GM23338 (cell line): ENCODE data around the gene MRPS5. TPM values are rescaled to one million over a fixed set of nuclear protein-coding genes. Genes with fewer than 3 reads are reported as not detected.

Experiments
- polyA plus RNA-seq: library from polyadenylated mRNA; unstranded; fragments of >200 nt; fragmentation: Nextera tagmentation; extraction: Ambion mirVana; gene quantifications from 2 replicates; pipeline ENCODE4 v1.2.1, GENCODE V29; 2016
- total RNA-seq: library from RNA; depleted of rRNA; stranded (reverse); fragments of >200 nt; shearing (Covaris generic); gene quantifications from 2 replicates; pipeline ENCODE4 v1.2.3, GENCODE V29; 2014; rRNA removed

The MRPS5 gene
- total and polyA plus RNA-seq, 2 experiments from 2014 or later = 51.9 to 79.0 TPM

Other genes with a start within 250 kb of the MRPS5 start
- 0.24 and 2.6 TPM in 2 replicates for gene MAL, start 96.1 kb downstream of the MRPS5 start, total RNA-seq
- gene MAL, start 96.1 kb downstream of the MRPS5 start, polyA plus RNA-seq = 0.31 TPM in 1 of 2 replicates, not detected in the other
- gene ZNF514, start 38.0 kb upstream of the MRPS5 start, total RNA-seq = 5.7 and 7.2 TPM in 2 replicates
- gene ZNF514, start 38.0 kb upstream of the MRPS5 start, polyA plus RNA-seq = 8.3 and 9.3 TPM in 2 replicates
- gene ZNF2, start 44.0 kb upstream of the MRPS5 start, total RNA-seq = 2.5 and 3.4 TPM in 2 replicates
- gene ZNF2, start 44.0 kb upstream of the MRPS5 start, polyA plus RNA-seq = 1.3 and 2.0 TPM in 2 replicates
- gene ZNF892, start 85.7 kb upstream of the MRPS5 start, total RNA-seq = 13.3 and 17.9 TPM in 2 replicates
- 2.2 and 2.7 TPM in 2 replicates for gene ZNF892, start 85.7 kb upstream of the MRPS5 start, polyA plus RNA-seq
- gene PROM2, start 152.6 kb upstream of the MRPS5 start, total RNA-seq = 2.2 TPM in 2 replicates
- gene PROM2, start 152.6 kb upstream of the MRPS5 start, polyA plus RNA-seq = 1.1 and 2.1 TPM in 2 replicates
- gene KCNIP3, start 175.5 kb upstream of the MRPS5 start, total RNA-seq = 0.83 and 2.6 TPM in 2 replicates
- gene KCNIP3, start 175.5 kb upstream of the MRPS5 start, polyA plus RNA-seq = 0.32 and 0.45 TPM in 2 replicates